Lower leg skin (tissue), 4 donors: ENCODE measurements around the gene RSBN1L. TPM values are rescaled to one million over a fixed set of nuclear protein-coding genes. Genes with fewer than 3 reads are reported as not detected.
"Not testable (repeated sequence)": the region's sequence is repeated elsewhere in the genome, so short reads cannot be mapped to it uniquely, and the experiment has no call there.

ENCODE experiments used
- DNase-seq, 2 donors: peaks; one replicate each; pipeline ENCODE4 v3.0.0-alpha.2; 2019; ENCODE audit warnings: low spot score in 2 of 2
- H3K4me3 ChIP-seq: fragments of 200-600 bp; sonication (generic); 2 replicates; pipeline ENCODE4 v1.5.1; 2017; ENCODE audit warnings: mild to moderate bottlenecking, low read depth; ENCODE audit not compliant: poor library complexity, severe bottlenecking
- POLR2A ChIP-seq, 2 donors: fragments of 450-650 bp; IDR thresholded peaks; one replicate each; pipeline ENCODE4 v1.6.1; 2016 to 2017; ENCODE audit warnings: antibody characterized with exemption in 2 of 2, mild to moderate bottlenecking in 1 of 2, moderate library complexity in 1 of 2
- WGBS, 2 donors: methylation state at CpG; one replicate each; pipeline ENCODE4 v1.1.5; 2018; 5-methylcytosine and 5-hydroxymethylcytosine counted together
- intact Hi-C: fragments of 100-400 bp; cut with DNase I; formaldehyde crosslinking; loops from one replicate; pipeline ENCODE4 v1.15.0; 2023; ENCODE audit warnings: low total_unique reads
- total RNA-seq, 4 donors: library from RNA; depleted of rRNA; stranded (reverse); fragments of >200 nt; gene quantifications; one replicate each; pipeline ENCODE4 v1.1.0, GENCODE V29; 2016
- TF ChIP-seq, protein P1 (sequence below), 3 donors: fragments of 450-650 bp; IDR thresholded peaks; one replicate each; pipeline ENCODE4 v1.5.1; 2016; ENCODE audit warnings: antibody characterized with exemption in 3 of 3, mild to moderate bottlenecking in 3 of 3, moderate library complexity in 2 of 3

Gene RSBN1L
- 10 to 100 TPM; 17.3 to 34.8 (median 25.7) TPM for total RNA-seq

DNA sequence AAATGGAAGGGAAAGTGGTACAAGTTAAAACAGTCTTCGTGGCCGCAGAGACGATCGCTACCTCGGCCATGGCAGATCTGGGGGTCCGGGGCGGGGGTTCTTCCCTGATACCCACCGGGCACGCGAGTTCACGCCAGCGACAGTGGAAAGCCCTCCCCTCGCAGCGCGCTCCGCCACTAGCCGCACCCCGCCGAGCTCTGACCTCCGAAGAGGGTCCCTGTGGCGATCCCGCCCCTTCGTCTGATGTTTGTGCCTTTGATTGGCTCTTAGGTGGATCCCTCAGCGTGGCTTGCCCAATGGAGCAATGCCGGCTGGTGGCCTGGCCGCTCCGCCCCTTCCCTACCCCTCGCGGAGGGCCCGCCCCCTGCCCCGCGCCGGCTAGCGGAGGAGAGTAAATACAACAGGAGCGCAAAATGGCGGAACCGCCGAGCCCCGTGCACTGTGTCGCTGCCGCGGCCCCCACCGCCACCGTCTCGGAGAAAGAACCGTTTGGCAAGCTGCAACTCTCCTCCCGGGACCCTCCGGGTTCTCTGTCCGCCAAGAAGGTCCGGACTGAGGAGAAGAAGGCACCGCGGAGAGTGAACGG, at the start of gene RSBN1L:
TSS of gene RSBN1L (plus strand) at position 403 of the 586 bp plus-strand sequence. CDS start at position 414, 11 bp downstream.
- H3K4me3 ChIP-seq = peak within 1 kb of the TSS; percentile 98
- intact Hi-C loops = no loop called here
- TF ChIP-seq, protein P1, sequence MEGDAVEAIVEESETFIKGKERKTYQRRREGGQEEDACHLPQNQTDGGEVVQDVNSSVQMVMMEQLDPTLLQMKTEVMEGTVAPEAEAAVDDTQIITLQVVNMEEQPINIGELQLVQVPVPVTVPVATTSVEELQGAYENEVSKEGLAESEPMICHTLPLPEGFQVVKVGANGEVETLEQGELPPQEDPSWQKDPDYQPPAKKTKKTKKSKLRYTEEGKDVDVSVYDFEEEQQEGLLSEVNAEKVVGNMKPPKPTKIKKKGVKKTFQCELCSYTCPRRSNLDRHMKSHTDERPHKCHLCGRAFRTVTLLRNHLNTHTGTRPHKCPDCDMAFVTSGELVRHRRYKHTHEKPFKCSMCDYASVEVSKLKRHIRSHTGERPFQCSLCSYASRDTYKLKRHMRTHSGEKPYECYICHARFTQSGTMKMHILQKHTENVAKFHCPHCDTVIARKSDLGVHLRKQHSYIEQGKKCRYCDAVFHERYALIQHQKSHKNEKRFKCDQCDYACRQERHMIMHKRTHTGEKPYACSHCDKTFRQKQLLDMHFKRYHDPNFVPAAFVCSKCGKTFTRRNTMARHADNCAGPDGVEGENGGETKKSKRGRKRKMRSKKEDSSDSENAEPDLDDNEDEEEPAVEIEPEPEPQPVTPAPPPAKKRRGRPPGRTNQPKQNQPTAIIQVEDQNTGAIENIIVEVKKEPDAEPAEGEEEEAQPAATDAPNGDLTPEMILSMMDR (IDR thresholded peaks at IDR 0.05) = no peak
- TF ChIP-seq POLR2A (IDR thresholded peaks at IDR 0.05) = peak in 1 of 2 donors; percentile 50
- 0 to 2% methylated on average over 31 to 48 of the region's 53 CpGs for WGBS, 2 donors
- DNase-seq = peak; percentile 99 to 100

DNA sequence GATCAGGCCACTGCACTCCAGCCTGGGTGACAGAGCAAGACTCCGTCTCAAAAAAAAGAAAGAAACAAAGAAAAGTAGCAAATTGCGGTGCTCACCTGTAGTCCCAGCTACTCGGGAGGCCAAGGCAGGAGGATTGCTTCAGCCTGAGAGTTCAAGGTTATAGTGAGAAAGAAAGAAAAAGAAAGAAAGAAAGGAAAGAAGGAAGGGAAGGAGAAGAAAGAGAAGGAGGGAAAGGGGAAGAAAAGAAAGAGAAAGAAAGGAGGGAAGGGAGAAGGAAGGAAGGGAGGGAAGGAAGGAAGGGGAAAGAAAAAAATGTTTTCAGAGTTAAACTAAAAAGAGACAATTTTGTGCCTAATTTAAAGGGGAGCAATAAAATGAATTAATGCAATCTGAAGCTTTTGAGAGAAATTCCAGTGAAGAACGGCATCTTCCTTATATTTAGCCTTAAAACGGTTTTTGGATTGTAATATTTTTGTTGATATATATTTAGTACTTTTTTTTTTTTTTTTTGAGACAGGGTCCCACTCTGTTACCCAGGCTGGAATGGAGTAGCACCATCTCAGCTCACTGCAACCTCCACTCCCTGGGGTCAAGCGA, 47.4 kb upstream of the RSBN1L start:
- no peak for TF ChIP-seq POLR2A (IDR thresholded peaks at IDR 0.05)
- TF ChIP-seq, protein P1 (IDR thresholded peaks at IDR 0.05) = no peak
- 93 to 95% methylated on average over 6 of the region's 6 CpGs for WGBS, 2 donors
- intact Hi-C loops = no loop called here
- H3K4me3 ChIP-seq = no peak overlapping the region
- no peak for DNase-seq

DNA sequence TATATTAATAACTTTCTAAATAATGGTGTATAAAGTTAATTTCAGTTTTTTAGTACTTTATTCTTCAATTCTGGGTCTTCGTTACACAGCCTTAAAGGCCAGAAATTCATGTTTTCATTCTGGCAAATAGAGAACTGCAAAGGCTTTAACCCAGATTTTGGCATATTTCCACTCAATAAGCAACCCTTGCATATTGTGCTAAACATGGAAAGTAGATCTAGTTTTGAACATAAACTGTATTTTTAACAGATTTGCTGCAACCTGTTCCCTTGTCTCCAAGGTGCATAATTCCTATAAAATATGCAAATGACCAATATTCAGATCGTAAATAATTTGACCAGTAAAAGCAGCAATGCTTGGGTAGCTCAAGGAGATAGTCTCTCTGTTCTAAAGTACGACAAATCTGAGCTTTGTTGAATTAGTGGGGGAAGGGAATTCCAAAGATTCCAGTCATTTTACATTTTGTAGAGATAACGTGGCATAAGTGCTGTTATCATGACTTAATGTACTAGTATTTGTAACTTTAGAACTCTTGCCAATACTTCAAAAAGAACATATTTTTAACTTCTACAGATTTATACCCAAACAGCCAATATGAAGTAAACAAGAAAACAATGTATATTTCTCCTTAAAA, 46.4 kb upstream of the RSBN1L start:
- no peak for DNase-seq
- no peak overlapping the region for H3K4me3 ChIP-seq
- whole genome bisulfite sequencing, 2 donors = 73 to 80% methylated on average over 4 of the region's 4 CpGs

DNA sequence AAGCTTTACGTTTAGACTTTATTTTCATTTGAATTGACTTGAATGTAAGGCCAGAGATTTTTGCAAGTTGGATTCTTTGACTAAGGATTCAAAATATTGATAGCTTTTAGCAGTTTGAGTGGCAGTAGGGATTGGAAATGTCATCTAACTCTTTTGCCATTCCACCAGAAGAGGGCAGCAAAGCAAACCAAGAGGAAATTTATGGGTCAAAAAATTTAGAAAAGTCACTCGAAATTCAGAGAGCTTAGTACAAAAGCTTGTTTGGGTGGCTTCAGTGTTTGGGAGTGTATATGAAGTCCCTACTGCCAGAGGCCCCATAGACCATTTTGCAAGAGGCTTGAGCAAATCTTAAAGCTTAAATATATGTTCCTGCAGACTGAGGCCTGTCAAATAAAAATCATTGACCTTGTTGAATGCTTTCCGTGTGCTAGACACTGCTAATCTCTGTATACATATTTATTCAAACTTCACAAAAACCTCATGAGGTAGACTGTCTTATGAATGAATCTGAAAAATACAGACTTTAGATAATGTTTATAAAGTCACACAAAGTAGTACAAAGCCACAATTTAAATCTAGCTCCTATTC, 44.6 kb upstream of the RSBN1L start:
- WGBS, 2 donors = 15 to 48% methylated on average over 3 of the region's 3 CpGs
- no peak overlapping the region for H3K4me3 ChIP-seq
- intact Hi-C loops = no loop called here
- no peak for DNase-seq
- TF ChIP-seq POLR2A (IDR thresholded peaks at IDR 0.05) = no peak
- TF ChIP-seq, protein P1 (IDR thresholded peaks at IDR 0.05) = peak in 1 of 3 donors; percentile 46

More for the DNA sequence above, 46.4 kb upstream of the RSBN1L start:
- TF ChIP-seq, protein P1 (IDR thresholded peaks at IDR 0.05) = no peak
- no peak for TF ChIP-seq POLR2A (IDR thresholded peaks at IDR 0.05)
- intact Hi-C loops = no loop called here

DNA sequence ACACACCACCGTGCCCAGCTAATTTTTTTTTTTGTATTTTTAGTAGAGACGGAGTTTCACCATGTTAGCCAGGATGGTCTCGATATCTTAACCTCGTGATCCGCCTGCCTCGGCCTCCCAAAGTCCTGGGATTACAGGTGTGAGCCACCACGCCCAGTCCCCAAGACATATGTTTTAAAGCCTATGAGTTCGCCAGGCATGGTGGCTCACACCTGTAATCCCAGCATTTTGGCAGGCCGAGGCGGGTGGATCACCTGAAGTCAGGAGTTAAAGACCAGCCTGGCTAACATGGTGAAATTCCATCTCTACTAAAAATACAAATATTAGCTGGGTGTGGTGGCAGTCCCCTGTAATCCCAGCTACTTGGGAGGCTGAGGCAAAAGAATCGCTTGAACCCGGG, 43.4 kb upstream of the RSBN1L start:
- 97 to 98% methylated on average over 12 of the region's 12 CpGs for WGBS, 2 donors
- H3K4me3 ChIP-seq, intact Hi-C loops: not testable (repeated sequence)
- DNase-seq = peak in 1 of 2 donors; percentile 73

DNA sequence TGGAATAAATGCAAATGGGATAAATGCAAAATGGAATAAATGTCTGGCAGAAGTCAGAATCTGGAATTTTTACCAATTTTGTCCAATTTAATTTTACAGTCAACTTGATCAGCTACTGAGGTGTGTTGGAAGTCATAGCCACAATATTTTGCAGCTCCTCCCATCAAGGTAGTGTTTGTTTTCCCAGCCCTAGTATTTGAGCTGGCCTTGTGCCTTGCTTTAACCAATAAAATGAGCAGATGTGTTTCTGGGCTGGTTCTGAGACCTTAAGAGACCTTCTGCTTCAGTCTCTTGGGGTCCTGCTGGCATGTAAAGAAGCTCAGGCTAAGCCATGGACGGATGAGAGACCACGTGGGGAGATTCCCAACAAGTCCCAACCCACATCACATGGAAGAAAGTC, 42.7 kb upstream of the RSBN1L start:
- DNase-seq = no peak
- no peak overlapping the region for H3K4me3 ChIP-seq
- no peak for TF ChIP-seq POLR2A (IDR thresholded peaks at IDR 0.05)
- TF ChIP-seq, protein P1 (IDR thresholded peaks at IDR 0.05) = no peak
- 62 to 71% methylated on average over 2 of the region's 2 CpGs for WGBS, 2 donors
- intact Hi-C loops = no loop called here
